Activated T-helper 17 cell treated with anti-CD3 and anti-CD28 coated beads, Interleukin-2, amount 50 U/mL, for 72 hours (primary cell): ENCODE data around the gene ZRANB2. TPM values are rescaled to one million over a fixed set of nuclear protein-coding genes. Genes with fewer than 3 reads are reported as not detected.

ENCODE experiments used
- ATAC-seq: fragments of 150-1000 bp; cut with Tn5 transposase; replicated peaks from 2 replicates; pipeline ENCODE4 v1.10.0; 2021; ENCODE audit warnings: mild to moderate bottlenecking, moderate library complexity
- H3K27ac Mint-ChIP-seq: one replicate; pipeline ENCODE4 v1.8.0; 2022; ENCODE audit warnings: mixed read lengths
- H3K27me3 Mint-ChIP-seq: one replicate; pipeline ENCODE4 v1.8.0; 2022; ENCODE audit warnings: mixed read lengths
- H3K36me3 Mint-ChIP-seq: one replicate; pipeline ENCODE4 v1.8.0; 2022; ENCODE audit warnings: low read depth, mild to moderate bottlenecking, mixed read lengths
- H3K4me1 Mint-ChIP-seq: one replicate; pipeline ENCODE4 v1.8.0; 2022; ENCODE audit warnings: mixed read lengths
- H3K4me3 Mint-ChIP-seq: one replicate; pipeline ENCODE4 v1.8.0; 2022; ENCODE audit warnings: mild to moderate bottlenecking, mixed read lengths
- H3K9me3 Mint-ChIP-seq: one replicate; pipeline ENCODE4 v1.8.0; 2022; ENCODE audit warnings: mixed read lengths
- total RNA-seq, 2 donors: library from RNA; stranded (reverse); gene quantifications; one replicate each; pipeline ENCODE4 v1.2.3, GENCODE V29; 2022

The ZRANB2 gene
- total RNA-seq, 2 donors from 2014 or later, result 88.5 to 98.7 TPM

DNA sequence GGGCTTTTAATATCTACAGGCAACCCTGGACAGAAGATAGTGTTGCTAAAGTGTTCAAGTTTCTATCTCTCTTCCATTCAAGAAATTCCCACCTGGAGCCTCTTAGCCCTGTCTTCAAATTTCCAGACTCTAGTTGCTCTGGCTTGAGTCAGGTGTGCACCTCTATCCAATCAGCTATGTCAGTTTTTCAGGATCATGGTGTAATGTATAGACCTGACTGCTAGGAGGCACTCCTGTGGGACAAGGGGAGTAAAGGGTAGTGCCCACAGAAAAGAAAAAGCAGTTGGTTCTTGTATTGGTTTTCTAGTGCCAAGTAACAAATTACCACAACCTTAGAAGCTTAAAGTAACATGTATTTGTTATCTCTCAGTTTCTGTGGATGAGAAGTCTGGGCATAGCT lies 6.2 kb upstream of the ZRANB2 start:
- H3K4me3 Mint-ChIP-seq, result no peak overlapping the region
- H3K9me3 Mint-ChIP-seq, result peaks cover under 1% of the 10 kb centered on the region
- ATAC-seq, result no peak
- no peak overlapping the region for H3K27ac Mint-ChIP-seq
- peaks cover under 1% of the 10 kb centered on the region for H3K4me1 Mint-ChIP-seq
- peaks cover 12% of the 10 kb centered on the region for H3K27me3 Mint-ChIP-seq
- H3K36me3 Mint-ChIP-seq, result no peaks in the 10 kb centered on the region

DNA sequence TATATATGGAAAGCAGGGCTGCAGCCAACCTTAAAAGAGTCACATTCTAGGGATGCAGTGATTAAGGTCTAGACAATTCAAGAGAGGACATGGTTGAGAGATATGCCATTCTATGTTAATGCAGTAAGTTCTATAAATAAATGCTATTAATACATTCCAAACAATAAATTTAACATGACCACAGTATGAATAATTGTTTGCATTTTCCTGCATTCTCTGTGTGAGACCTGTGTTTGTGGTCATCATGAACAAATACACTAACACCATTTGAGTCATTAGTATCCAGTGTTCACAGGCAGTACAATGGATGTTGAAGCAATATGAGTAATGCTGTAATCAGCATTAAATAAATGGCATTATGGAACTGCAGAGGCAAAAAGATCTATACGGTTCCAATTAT lies 5.5 kb upstream of the ZRANB2 start:
- Mint-ChIP-seq H3K36me3 (no peaks in the 10 kb centered on the region), H3K27me3 (peaks cover 12% of the 10 kb centered on the region), H3K4me3 (no peak overlapping the region), H3K9me3 (peaks cover 3% of the 10 kb centered on the region), H3K4me1 (peaks cover 5% of the 10 kb centered on the region), H3K27ac (no peak overlapping the region)
- ATAC-seq, result no peak

DNA sequence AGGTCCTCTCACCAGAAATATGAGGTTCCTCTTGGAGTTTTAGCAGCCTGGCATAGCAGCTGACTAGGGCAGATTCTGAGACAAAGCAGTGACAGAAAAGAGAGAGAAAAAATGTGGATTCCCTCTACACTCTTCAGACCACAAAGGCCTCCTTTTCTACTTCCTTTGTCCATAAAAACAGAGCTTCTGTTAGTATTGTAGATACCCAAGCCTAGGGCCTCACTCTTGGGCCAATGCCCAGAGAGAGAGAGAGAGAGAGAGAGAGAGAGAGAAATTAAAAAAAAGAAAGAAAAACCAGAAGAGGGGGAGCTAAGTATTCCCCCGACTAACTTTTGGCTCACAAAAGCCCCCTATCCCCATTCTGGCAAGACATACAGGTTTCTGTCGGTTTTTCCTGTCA lies 2.4 kb upstream of the ZRANB2 start:
- peaks cover 3% of the 10 kb centered on the region for H3K9me3 Mint-ChIP-seq
- peaks cover 23% of the 10 kb centered on the region for H3K36me3 Mint-ChIP-seq
- ATAC-seq, result no peak
- peaks cover 11% of the 10 kb centered on the region for H3K4me1 Mint-ChIP-seq
- no peak overlapping the region for H3K27ac Mint-ChIP-seq
- no peak overlapping the region for H3K4me3 Mint-ChIP-seq
- H3K27me3 Mint-ChIP-seq, result peaks cover 12% of the 10 kb centered on the region

DNA sequence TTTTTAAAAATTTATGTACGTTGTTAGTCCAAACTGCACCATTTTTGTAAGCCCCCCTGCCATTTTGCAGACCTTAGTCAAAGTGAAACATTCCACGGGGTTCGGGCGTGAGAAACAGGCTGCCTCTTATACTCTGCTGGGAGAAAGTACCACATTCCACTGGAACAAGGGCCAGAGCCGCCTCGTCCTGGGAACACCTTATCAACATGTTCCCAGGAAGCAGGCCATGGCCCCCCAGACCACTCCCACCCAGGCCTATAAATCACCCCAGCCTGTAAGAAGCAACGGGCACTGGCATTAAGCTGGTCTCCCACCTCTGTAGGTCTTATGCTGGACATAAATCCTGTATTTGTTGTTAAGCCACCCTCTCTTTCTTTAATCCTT lies 854 bp upstream of the ZRANB2 start:
- ATAC-seq, result no peak
- Mint-ChIP-seq H3K9me3 (peaks cover 3% of the 10 kb centered on the region), H3K36me3 (peaks cover 38% of the 10 kb centered on the region), H3K4me1 (peaks cover 11% of the 10 kb centered on the region), H3K27me3 (peaks cover 7% of the 10 kb centered on the region), H3K4me3 (peak overlapping the region; percentile 95), H3K27ac (peak overlapping the region; percentile 100)

DNA sequence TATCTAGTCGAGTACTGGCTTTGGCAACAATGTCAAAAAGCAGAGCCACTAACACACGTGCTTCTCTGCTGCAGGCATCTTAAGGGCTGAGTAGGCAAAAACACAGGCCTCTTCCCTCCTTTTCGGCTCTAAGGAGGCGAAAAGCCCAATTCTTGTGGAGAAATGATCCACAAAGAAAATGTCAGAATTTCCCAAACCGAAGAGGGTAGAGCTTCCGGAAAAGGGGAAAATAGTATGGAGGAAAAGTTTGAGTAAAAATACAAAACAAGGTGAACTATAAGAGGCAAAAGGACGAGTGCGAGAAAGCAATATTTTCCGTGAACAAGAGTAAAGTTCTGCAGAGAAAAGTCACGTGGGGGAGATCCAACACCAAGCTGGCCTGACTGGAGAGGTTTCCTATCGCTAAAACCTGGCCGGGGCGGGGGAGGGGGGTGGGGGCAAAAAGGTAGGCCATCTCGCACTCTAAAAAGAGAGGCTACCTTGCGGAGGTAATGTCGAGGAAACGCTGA lies 551 bp downstream of the ZRANB2 start:
- Mint-ChIP-seq H3K4me3 (peak overlapping the region; percentile 95), H3K36me3 (peaks cover 52% of the 10 kb centered on the region), H3K9me3 (peaks cover 3% of the 10 kb centered on the region), H3K4me1 (peaks cover 14% of the 10 kb centered on the region), H3K27me3 (peaks cover 7% of the 10 kb centered on the region), H3K27ac (peak overlapping the region; percentile 100)
- peak; percentile 33 for ATAC-seq

DNA sequence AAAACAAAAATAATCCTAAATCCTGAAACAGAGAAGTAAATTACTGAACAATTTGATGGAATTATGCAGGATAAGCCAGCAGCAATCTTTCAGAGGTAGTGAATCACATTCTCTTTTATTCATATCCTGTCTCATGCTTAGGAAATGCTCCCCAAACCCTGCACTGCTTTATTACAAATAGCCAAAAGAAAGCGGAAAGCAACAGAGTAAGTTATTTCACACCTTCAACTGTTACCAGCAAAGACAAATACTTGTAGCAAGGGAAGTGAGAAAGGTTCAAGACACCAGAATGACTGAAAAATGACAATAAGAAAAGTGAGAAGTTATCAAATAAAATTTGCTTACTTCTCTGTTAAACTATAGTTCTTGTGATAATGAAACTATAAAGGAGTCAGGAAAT lies 6.2 kb downstream of the ZRANB2 start:
- no peaks in the 10 kb centered on the region for H3K27me3 Mint-ChIP-seq
- peaks cover 25% of the 10 kb centered on the region for H3K4me1 Mint-ChIP-seq
- peak overlapping the region; percentile 2 for H3K4me3 Mint-ChIP-seq
- no peaks in the 10 kb centered on the region for H3K9me3 Mint-ChIP-seq
- H3K36me3 Mint-ChIP-seq, result peaks cover 96% of the 10 kb centered on the region
- peak overlapping the region; percentile 26 for H3K27ac Mint-ChIP-seq
- no peak for ATAC-seq

DNA sequence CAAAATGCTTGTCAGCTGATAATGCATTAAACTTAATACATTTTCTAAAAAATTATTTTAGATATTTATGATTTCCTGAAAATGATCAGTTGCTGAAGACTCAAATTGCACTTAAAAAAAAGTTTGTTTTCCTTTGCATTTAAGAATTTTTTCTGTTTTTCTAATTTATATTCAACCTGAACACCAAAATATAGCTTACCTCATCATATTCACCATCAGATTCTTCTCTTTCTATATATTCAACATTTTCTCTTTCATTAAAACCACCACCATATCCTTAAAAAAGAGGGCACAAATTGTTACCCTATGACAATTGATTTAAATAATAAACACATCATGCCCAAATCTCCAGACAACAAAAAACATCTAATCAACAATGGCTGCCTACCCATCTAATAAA lies 8.6 kb downstream of the ZRANB2 start:
- Mint-ChIP-seq H3K27ac (no peak overlapping the region), H3K4me3 (no peak overlapping the region), H3K9me3 (no peaks in the 10 kb centered on the region), H3K36me3 (peaks cover 98% of the 10 kb centered on the region), H3K27me3 (no peaks in the 10 kb centered on the region), H3K4me1 (peaks cover 24% of the 10 kb centered on the region)
- ATAC-seq, result no peak

DNA sequence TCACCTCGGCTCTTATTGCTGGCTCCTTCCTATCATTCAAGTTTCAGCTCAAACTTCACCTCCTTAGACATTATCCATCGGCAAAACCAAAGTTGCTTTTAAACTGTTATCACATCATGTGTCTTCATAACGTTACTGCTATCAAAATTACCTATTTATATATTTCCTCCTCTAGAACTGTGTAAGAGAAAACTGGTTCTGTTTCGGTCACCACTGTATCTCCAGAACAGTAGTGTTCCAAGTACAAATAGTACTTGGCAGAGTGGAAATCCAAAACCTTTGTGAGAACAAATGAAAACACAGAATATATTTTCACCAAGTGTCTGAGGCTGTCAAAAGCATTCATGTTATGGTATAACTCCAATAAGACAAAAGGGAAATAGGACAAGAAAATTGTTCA lies 9.1 kb downstream of the ZRANB2 start:
- H3K27ac Mint-ChIP-seq, result no peak overlapping the region
- H3K27me3 Mint-ChIP-seq, result no peaks in the 10 kb centered on the region
- H3K4me1 Mint-ChIP-seq, result peaks cover 24% of the 10 kb centered on the region
- no peak for ATAC-seq
- no peaks in the 10 kb centered on the region for H3K9me3 Mint-ChIP-seq
- H3K36me3 Mint-ChIP-seq, result peaks cover 100% of the 10 kb centered on the region
- H3K4me3 Mint-ChIP-seq, result no peak overlapping the region

DNA sequence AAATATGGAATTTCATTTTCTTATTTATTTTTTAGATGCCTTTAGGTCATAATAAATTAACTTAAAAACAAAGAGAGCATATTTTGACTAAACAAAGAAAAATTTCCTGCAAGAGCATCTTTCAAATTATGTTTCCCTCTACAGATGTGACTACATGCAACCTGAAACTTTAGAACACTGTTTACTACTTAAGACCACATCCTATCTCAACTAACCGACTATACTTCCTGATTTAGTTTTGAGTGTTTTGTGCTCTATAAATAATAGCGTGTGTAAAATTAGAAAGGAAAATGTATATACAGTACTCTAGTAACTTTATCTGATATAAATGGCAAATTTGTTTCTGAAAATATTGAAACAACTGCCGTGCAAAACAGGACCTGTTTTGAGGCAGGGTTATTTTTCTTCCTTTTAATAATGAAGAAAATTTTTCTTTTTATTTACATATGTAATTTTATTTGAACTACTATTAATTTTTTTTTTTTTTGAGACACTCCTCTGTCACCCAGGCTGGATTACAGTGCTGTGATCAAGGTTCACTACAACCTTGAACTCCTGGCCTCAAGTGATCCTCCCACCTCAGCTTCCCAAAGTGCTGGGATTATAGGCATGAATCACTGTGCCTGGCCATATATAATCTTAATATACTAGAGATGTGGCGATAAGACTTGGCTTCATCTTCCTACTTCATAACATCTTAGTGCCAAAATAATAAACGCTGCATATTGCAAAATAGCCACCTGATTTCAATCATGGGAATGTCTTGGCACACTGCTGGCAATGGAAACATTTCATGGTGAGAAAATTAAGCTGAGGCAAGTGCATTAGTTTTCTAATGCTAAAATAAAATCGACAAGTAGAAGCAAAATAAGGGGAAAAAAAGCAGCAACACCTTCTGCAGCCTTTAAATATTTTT lies 12.3 kb downstream of the ZRANB2 start:
- Mint-ChIP-seq H3K27ac (peak overlapping the region; percentile 75), H3K36me3 (peaks cover 100% of the 10 kb centered on the region), H3K4me3 (no peak overlapping the region), H3K4me1 (peaks cover 14% of the 10 kb centered on the region), H3K9me3 (no peaks in the 10 kb centered on the region), H3K27me3 (no peaks in the 10 kb centered on the region)
- ATAC-seq, result peak; percentile 70

DNA sequence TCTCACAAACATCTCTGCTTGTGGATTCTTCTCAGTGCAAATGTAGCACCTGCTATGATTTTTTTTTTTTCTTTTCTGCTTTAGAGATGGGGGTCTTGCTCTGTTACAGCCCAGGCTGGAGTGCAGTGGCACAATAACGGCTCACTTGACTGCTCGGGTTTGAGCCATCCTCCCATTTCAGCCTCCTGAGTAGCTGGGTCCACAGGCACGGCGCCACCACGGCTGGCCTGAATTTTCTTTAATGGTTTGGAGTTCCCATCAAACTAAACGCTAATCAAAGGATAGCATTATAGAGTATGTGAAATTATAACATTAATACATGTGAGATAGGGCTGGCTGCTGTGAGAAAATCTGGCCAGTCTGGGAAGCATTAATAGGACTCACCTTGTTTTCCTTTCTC lies 26.0 kb downstream of the ZRANB2 start:
- no peak for ATAC-seq
- no peak overlapping the region for H3K27ac Mint-ChIP-seq

DNA sequence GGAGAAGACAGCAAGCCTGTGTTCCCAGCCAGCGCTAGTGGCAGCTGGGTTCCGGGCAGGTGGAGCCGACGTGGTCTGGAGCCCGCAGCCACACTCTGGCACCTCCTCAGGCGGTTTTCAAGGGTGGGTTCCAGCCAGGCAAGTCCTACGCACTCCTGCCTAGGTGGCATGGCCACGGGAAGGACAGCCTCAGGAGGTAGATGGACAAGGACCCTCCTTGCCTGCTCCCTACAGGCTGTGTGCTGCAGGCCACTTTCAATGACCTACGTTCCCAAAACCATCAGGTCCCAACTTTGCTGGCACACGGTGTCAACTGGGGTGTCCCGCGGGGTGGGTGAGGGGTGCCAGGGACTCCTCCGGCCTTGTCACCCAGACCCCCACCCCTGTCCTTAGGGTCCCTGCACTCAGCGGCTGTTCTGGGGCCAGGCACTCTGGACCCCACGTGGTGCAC lies 26.5 kb downstream of the ZRANB2 start:
- Mint-ChIP-seq H3K36me3 (peaks cover 22% of the 10 kb centered on the region), H3K27ac (no peak overlapping the region), H3K4me1 (no peaks in the 10 kb centered on the region), H3K4me3 (no peak overlapping the region), H3K9me3 (no peaks in the 10 kb centered on the region), H3K27me3 (peaks cover 3% of the 10 kb centered on the region)
- ATAC-seq, result no peak

More for the DNA sequence above, 26.0 kb downstream of the ZRANB2 start:
- H3K9me3 Mint-ChIP-seq, result no peaks in the 10 kb centered on the region
- peaks cover 2% of the 10 kb centered on the region for H3K27me3 Mint-ChIP-seq
- H3K36me3 Mint-ChIP-seq, result peaks cover 27% of the 10 kb centered on the region
- H3K4me1 Mint-ChIP-seq, result no peaks in the 10 kb centered on the region
- H3K4me3 Mint-ChIP-seq, result no peak overlapping the region

DNA sequence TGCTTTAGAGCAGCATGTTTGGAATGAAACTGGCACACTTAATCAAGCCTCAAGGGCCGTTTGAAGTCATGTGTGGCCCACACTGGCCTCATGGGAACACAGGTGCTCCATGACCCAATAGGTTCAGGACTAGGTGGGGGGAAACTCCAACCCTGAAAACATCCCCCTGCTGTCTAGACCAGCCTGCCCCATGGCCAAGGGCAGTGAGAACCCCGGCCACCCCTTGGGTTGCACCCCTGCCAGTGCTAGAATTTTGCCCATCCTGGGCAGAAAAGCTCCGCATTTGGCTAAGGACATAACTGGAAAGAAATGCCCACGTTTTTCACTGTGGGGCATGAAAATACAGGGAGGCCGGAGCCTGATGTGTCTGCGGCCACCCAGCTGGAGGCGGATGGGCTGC lies 27.1 kb downstream of the ZRANB2 start:
- no peaks in the 10 kb centered on the region for H3K9me3 Mint-ChIP-seq

DNA sequence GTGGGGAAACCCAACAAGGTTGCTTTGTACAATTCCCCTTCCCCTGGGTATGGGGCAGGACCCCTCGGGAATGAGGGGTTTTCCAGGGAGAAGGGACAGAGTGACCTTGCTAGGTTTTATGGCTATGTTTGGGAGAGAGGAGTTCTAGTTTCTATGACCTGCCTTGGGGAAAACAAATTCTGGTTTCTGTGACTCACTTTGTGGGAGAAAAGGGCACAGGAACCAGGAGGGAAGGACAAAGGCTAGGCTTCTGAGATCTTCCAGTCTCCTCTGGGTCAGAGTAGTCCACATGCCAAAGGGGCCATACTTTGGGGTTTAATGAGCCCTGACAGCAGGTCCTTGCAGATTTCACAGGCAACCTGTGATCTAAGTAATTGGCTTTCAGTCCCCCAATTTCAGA lies 27.7 kb downstream of the ZRANB2 start:
- no peak overlapping the region for H3K27ac Mint-ChIP-seq
- no peak overlapping the region for H3K4me3 Mint-ChIP-seq
- H3K27me3 Mint-ChIP-seq, result peaks cover 10% of the 10 kb centered on the region
- H3K4me1 Mint-ChIP-seq, result no peaks in the 10 kb centered on the region
- ATAC-seq, result no peak
- H3K36me3 Mint-ChIP-seq, result peaks cover 11% of the 10 kb centered on the region
- no peaks in the 10 kb centered on the region for H3K9me3 Mint-ChIP-seq

More for the DNA sequence above, 27.1 kb downstream of the ZRANB2 start:
- Mint-ChIP-seq H3K27ac (no peak overlapping the region), H3K36me3 (peaks cover 17% of the 10 kb centered on the region), H3K27me3 (peaks cover 6% of the 10 kb centered on the region), H3K4me3 (no peak overlapping the region), H3K4me1 (no peaks in the 10 kb centered on the region)
- no peak for ATAC-seq

DNA sequence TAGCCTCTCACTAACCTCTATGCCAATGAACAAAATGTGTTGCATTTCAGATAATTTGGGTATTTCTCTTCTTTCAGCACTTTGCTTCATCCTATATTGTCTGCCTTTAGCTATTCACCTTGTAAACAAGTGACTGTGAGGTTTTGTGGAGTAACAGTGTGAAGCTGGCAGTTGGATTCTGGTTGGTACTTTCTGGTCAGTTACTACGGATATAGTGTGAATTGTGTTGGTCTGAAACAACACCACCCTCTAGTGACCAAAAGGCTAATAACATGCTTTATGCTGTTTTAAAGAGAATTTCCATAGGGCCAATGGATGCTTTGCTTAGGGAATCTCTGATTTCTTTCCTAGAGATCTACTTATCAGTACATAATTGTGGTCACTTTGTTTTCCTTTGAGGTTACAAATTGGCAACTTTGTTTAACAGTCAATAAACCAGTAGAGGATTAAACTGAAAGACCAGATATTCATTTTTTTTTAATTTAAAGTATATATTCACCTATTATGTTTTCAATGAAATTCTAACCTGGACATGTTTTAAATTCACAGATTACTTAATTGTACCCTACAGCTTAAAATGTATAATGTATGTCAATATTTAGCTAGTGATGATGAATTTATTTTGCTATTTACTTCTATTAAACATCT lies 30.8 kb downstream of the ZRANB2 start:
- peak; percentile 49 for ATAC-seq
- Mint-ChIP-seq H3K4me3 (no peak overlapping the region), H3K27ac (no peak overlapping the region), H3K36me3 (no peaks in the 10 kb centered on the region), H3K4me1 (no peaks in the 10 kb centered on the region), H3K27me3 (peaks cover 31% of the 10 kb centered on the region), H3K9me3 (no peaks in the 10 kb centered on the region)
